HG02943 (cell line): ENCODE measurements around the gene RRAGC.
A peak's percentile ranks its signal among the peaks of the same experiment; 100 is the strongest.
"Not testable (repeated sequence)": the region's sequence is repeated elsewhere in the genome, so short reads cannot be mapped to it uniquely, and the experiment has no call there.

ENCODE experiments used
- ATAC-seq: cut with Tn5 transposase; IDR thresholded peaks from one replicate; pipeline ENCODE4 v1.9.1; 2021; ENCODE audit warnings: mild to moderate bottlenecking, low read depth, moderate library complexity; ENCODE audit not compliant: unreplicated experiment

Gene RRAGC

GRCh38 chr1:38858833-38859560, 575 bp downstream of the RRAGC start:
- peak; percentile 24 for ATAC-seq

- ATAC-seq: no peak
Measured at GRCh38 chr1:38852780-38853179, 6.8 kb downstream of the RRAGC start.

DNA sequence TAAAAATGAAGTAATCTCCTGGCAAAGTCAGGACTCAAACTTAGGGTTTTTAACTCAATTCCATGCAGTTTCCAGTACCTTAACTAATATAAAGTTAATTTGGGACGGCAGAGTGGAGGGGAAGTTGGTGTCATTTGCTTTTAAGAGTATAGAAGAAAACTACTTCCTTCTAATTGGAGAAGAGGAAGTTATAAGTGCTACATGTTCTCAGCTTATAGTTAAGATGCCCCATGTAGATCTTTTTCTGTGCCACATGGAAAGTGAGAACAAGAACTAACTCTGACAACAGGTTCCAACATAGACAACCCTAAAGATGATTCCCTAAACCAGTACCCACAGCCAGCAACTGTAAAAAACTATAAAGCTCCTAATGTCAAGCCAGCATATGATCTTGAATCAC, 11.5 kb downstream of the RRAGC start:
- ATAC-seq: no peak

GRCh38 chr1:38846210-38846609, 13.4 kb downstream of the RRAGC start:
- no peak for ATAC-seq

- not testable (repeated sequence) for ATAC-seq
Measured at GRCh38 chr1:38845088-38845487, 14.5 kb downstream of the RRAGC start.

GRCh38 chr1:38840281-38840680, 19.3 kb downstream of the RRAGC start:
- ATAC-seq: no peak

DNA sequence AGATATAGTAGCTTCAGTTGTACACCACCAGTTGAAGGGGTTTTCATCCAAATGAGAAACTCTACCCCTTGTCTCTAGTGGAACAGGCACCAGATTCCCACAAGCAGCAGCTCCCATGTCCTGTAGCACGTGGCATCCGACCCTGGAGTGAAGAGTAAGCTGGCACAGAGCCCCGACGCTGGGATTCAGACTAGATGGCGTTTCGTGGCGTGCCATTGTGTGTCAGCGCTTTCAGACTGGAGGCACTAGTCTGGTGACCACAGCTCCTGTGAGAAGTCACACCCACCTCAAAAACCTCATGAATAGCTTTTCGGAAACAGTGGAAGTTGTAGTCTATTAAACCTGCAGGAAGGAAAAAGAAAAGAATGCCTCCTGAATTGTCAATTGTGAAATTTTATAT, 20.2 kb downstream of the RRAGC start:
- no peak for ATAC-seq

DNA sequence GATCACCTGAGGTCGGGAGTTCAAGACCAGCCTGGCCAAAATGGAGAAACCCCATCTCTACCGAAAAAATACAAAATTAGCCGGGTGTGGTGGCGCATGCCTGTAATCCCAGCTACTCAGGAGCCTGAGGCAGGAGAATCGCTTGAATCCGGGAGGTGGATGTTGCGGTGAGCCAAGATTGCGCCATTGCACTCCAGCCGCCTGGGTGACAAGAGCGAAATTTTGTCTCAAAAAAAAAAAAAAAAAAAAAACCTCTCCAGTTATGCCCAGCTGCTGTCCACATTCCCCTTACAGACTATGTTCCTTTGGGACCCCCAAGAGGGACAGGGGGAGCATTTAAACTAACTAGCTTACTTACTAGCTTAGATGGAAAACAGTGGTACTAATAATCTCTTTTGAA, 23.3 kb downstream of the RRAGC start:
- not testable (repeated sequence) for ATAC-seq

GRCh38 chr1:38834937-38835827, 24.4 kb downstream of the RRAGC start:
- no peak for ATAC-seq

DNA sequence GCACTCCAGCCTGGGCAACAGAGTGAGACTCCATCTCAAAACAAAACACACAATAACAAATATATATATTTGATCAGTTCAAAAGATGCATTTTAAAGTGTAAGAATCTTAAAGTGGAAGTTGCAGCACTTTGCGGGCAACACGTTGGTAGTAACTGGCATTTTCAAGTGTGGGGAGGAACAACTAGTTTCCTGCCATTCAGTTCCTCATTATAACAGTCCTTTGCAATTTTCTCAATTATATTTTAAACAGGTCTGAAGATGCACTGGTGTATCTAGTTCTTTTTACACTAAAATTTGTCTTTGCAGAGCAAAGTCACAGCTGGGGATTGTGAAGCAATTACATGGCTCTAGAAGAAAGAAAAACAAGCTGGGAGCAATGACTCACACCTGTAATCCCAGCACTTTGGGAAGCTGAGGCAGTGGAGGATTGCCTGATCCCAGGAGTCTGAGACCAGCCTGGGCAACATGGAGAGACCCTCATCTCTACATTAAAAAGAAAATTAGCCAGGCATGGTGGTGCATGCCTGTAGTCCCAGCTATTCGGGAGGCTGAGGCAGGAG, 25.3 kb downstream of the RRAGC start:
- ATAC-seq: no peak

GRCh38 chr1:38833146-38833545, 26.4 kb downstream of the RRAGC start:
- no peak for ATAC-seq

- no peak for ATAC-seq
Measured at GRCh38 chr1:38832370-38832734, 27.2 kb downstream of the RRAGC start.

- no peak for ATAC-seq
Measured at GRCh38 chr1:38831731-38832369, 27.7 kb downstream of the RRAGC start.

GRCh38 chr1:38829368-38829767, 30.2 kb downstream of the RRAGC start:
- no peak for ATAC-seq

DNA sequence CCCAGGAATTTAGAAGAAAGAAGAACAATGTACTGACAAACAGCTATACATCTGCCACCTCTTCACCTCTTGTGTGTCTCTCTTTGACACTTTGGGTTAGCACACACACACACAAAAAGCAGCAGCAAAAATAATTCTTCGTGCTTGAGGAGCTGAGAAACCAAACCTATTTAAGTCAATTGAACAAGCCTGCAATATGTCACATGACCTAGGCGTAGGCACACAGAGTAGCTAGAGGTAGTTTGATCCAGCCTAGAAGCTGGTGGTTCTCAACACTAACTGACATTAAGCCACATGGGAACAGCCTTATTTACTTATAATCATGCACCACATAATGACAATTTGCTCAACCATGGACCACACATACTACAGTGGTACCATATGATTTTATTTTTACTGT, 32.3 kb downstream of the RRAGC start:
- no peak for ATAC-seq

GRCh38 chr1:38826886-38827285, 32.7 kb downstream of the RRAGC start:
- ATAC-seq: no peak

GRCh38 chr1:38826262-38826661, 33.3 kb downstream of the RRAGC start:
- no peak for ATAC-seq

DNA sequence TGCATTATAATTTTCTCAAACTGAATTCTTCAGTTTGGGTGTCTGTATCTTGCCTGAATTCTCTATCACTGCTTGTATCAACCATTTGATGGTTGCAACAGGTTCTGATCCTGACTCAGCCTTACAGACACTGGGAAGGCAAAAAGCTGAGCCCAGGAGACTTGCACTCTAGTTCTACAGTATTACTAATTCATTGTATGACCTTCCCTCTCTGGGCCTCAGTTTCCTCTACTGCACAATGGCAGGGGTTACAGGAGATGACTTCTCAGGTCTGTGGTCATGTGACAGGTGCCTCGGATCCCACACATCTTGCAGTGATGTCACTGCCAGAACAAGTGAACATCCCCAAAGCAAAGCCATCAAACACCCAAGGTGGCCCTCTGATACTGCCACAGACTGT, 38.7 kb downstream of the RRAGC start:
- no peak for ATAC-seq

DNA sequence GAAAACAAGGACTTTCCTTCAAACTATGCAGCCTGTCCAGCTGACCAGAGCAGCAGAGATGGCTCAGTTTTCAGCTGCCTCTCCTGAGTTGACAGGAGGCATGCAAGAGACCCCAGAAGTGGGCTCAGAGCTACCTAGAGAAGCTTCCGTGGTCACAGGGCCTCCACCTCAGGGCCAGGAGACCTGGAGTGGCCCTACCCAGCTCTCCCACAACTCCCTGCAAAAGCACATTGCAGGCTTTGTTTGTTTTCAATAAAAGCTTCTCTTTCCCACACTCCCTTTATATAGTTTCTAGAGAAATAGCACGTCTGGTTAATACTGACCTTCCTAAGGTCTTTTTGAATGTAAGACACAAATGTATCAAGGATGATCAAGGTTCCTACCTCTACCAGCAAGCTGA, 40.1 kb downstream of the RRAGC start:
- ATAC-seq: no peak

- no peak for ATAC-seq
Measured at GRCh38 chr1:38819040-38819439, 40.5 kb downstream of the RRAGC start.
